GM18508 (cell line): ENCODE data around the gene CPSF4.

Source experiments
- ATAC-seq: cut with Tn5 transposase; IDR thresholded peaks from one replicate; pipeline ENCODE4 v1.9.1; 2021; ENCODE audit warnings: moderate number of reproducible peaks; ENCODE audit not compliant: insufficient read depth, unreplicated experiment

The CPSF4 gene

GRCh38 chr7:99440195-99440594, 1.5 kb downstream of the CPSF4 start:
- no peak for ATAC-seq

GRCh38 chr7:99446096-99446495, 7.4 kb downstream of the CPSF4 start:
- no peak for ATAC-seq

DNA sequence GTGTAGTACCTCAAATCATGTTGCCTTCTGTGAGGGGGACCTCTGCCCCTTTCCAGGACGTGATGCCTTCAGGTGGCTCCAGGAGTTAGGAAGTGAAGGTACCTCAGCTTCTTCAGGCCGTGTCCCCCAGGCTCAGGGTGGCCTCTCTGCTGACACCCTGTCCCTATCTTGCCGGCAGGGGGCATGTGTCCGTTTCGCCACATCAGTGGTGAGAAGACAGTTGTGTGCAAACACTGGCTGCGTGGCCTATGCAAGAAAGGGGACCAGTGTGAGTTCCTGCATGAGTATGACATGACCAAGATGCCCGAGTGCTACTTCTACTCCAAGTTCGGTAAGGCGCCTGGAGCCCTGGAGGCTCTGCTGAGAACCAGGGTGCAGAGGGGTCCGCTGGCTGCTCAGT, 9.2 kb downstream of the CPSF4 start:
- ATAC-seq = no peak

DNA sequence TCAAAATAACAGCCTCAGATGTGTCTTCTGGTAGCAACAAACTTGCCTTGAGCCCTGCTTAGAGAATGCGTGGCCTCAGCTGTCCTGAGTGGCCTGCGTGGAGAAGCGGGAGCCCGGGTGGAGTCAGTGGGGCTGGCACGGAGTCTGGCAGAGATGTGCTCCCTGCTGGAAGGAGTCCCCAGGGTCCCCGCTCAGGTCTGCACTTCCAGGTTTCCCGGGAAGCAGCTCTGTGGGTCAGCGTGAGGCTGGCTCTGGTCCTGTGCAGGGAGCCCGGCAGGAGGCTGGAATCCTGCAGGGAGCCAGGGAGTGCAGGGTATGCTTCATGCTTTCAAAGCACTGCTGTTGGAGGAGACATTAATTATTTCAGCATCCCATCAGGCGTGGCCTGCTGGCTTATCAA, 10.1 kb downstream of the CPSF4 start:
- no peak for ATAC-seq

DNA sequence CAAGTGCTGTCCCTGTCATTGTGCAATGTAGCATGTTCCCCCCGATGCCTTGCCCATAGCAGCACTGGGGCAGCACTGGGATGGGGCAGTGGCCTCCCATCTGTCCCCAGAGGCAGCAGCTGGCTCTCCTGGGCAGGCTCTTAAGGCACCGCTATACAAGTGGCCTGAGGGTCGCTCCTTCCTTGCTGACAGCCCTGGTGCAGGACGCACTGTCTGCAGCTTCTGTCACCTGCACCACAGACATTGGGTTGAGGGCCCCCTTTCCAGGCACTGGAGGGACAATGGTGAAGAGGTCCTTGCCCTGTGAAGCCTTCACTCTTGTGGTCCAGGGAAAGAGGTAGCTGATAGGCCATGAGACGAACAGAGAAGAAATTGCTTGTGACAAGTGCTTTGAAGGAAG, 10.6 kb downstream of the CPSF4 start:
- ATAC-seq = no peak

DNA sequence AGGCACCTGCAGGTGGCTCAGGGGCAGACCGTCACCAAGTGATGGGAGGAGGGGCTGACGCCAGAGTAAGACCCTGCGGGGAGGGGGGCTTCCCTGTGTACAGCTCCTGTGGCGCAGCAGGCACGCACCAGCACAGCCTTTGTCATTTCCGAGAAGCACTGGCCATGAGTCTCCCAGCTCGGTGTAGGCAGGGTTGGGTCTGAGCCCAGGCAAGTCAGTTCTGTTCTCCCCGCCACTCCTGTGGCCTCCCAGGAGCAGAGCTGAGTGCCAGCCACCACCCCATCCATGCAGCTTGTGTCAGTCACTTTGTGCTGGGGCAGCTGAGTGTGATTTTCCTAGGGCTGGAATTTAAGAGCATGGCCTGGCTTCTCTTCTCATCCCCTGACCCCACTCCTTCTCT, 13.2 kb downstream of the CPSF4 start:
- no peak for ATAC-seq

GRCh38 chr7:99452541-99452940, 13.8 kb downstream of the CPSF4 start:
- no peak for ATAC-seq

- ATAC-seq = no peak
Observed at GRCh38 chr7:99453105-99453504, 14.4 kb downstream of the CPSF4 start.

DNA sequence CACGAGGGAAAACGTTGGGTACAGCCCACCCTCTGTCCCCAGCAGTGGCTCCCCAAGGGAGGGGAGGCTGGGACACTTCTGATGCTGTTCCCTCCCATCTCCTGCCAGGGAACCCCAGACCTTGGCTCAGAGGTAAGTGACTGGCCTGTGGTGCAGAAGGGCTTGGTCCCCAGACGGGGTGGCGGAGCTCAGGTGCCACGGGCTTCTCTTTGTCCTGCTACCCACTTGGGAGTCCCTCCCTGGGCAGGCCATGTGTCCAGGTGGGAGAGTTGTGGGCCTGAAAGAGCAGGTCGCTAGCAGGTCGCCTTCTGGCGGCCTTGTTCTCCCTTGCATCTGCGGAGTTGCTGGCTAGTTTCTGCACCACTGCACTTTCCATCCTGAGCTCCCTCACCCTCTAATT, 17.1 kb downstream of the CPSF4 start:
- no peak for ATAC-seq

- no peak for ATAC-seq
Observed at GRCh38 chr7:99456288-99456687, 17.5 kb downstream of the CPSF4 start.

GRCh38 chr7:99457050-99457649, 18.4 kb downstream of the CPSF4 start:
- no peak for ATAC-seq

GRCh38 chr7:99457650-99458493, 19.1 kb downstream of the CPSF4 start:
- no peak for ATAC-seq

DNA sequence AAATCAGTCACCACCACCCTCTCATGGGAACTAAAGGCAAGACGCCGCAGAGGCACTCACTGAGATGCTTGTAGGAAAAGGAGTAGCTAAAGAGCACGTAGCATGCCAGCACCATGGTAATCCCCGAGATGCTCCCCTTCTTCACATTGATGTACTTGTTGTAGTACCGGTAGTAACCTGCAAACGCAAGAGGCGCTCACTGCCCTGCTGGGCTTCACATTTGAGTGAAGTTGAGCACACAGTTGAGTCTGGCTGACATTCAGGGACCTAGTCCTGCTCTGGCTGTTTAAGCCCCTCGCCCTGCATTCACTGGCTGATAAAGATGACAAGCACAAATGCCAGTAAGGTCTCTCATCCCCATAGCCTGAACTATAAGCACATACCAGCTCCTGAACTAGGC, 20.3 kb downstream of the CPSF4 start:
- ATAC-seq = no peak

DNA sequence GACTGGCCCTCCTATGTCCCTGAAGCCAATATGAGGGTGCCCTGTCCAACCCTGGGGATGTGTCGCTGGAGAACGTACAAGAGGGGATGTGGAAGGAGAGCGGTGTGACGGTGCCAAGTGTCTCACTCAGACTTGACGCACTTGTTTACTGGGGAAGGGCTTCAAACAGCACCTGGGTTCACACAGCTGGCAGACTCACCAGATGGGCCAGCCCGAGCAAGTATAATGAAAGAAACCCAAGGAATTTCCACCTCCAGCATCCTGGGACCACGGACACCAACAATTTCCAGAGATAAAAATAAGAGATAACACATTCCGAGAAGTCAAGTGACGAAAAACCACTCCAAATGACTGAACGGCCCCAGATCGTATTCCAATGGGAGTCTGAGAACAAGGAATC, 21.9 kb downstream of the CPSF4 start:
- no peak for ATAC-seq

DNA sequence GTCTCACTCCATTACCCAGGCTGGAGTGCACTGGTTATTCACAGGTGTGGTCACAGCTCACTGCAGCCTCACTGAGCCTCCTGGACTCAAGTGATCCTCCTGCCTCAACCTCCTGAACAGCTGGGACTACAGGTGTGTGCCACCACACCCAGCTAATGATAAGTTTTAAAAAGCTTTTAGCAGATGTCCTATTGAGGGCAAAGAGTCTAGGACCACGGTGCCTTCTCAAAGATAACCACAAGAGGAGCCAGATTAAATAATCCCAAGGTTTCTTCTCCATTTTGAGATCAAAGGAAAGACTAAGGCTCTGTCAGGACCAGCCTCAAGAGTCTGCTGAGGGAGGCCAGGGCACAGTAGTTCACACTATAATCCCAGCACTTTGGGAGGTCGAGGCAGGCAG, 22.5 kb downstream of the CPSF4 start:
- ATAC-seq = no peak

DNA sequence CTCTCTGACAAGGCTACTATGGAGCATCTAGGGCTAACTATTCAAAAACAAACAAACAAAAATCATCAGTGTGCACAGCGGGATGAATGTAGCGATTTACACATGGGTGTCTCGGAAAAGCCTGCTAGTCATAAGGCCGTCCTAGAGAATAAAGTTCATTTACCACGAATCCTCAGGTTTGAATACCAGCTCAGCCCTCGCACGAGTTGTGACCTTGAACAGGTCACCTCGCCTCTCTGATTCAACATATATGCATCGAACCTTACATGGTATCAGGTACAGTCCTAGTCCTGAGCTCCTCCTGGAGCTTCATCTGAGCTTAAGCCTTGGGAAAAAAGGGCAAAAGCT, 26.7 kb downstream of the CPSF4 start:
- no peak for ATAC-seq

DNA sequence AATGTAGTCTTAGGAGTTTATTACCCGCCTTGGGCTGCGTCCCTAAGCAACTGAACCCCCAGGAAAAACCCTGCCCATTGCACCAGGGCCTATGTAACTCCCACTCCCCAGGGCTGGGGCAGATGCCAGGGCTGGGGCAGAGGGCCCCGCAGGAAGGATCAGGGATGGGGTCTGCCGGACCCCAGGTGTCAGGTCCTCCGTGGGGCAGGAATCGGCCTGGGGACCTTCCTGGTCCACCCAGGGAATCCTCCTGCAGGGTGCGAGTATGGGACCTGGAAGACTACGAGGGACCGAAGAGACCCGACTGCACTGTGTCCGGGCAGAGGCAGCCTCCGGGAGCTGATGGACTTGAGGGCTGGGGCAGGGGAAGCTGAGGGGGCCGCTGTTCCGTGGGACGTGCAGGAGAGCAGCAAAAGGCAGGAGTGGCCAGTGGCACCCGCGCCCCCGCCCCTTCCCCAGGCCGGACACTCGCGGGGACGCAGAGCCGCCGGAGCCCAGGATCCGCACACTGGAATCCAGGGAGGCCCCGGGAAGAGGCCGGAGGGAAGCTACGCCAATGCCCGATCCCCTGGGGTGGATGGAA, 29.7 kb downstream of the CPSF4 start:
- ATAC-seq = no peak

- ATAC-seq = no peak
Observed at GRCh38 chr7:99469381-99470065, 30.8 kb downstream of the CPSF4 start.

DNA sequence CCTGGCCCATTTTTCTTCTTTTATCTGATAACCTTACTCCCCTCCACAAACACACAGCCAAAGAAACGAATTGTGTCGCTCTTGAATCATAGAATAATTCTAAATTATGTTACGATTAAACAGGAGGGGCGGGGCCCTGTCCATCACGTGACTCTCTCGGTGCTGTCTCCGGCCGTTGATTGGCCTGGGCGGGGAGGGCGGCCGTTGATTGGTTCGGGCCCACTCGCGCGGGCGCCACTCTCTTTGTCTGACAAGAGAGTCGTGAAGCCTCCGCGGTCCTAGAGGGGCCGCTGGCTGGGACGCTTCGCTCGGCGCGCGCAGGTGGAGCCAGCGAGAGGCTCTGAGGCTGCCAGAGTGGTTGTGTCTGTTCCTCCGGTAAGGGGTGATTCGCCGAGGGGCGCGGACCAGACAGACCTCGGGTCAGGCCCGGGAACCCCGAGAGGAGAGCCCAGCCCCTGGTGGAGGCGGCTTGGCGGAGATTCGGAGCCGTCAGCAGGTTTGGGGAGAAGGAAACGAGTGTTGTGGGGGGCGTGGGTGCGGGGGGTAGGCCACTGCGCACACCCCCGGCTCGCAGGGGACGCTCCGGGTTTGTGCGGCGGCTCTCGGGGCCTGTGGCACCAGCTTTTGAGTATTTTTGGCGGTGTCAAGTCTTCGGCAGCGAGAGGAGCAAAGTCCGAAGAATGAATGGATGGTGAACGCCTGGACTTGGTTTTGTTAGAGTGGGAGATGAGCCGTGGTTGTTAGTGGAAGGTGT, 34.0 kb downstream of the CPSF4 start, which contains the start of gene ZNF789:
ZNF789 (plus strand) TSS at position 330 of the 754 bp plus-strand sequence. CDS start 3,567 bp downstream, outside the sequence.
- peak; percentile 69 for ATAC-seq

- no peak for ATAC-seq
Observed at GRCh38 chr7:99473315-99473596, 34.5 kb downstream of the CPSF4 start.

GRCh38 chr7:99476107-99476506, 37.4 kb downstream of the CPSF4 start:
- no peak for ATAC-seq
